ENCODE data around the gene KIF24.
"Not testable (repeated sequence)": the region's sequence is repeated elsewhere in the genome, so short reads cannot be mapped to it uniquely, and the experiment has no call there.

Gene KIF24

GRCh38 chr9:34366365-34366764 is 37.3 kb upstream of the KIF24 start:
- no peak for DNase-seq (ENCODE audit: low read depth in 3 of 3)

GRCh38 chr9:34365282-34365681 is 36.2 kb upstream of the KIF24 start:
- no peak for DNase-seq (ENCODE audit: low read depth in 3 of 3)

- no peak for DNase-seq (ENCODE audit: low read depth in 3 of 3)
These were observed 34.7 kb upstream of the KIF24 start for GRCh38 chr9:34363619-34364351.

GRCh38 chr9:34362614-34363214 is 33.6 kb upstream of the KIF24 start:
- DNase-seq (ENCODE audit: low read depth in 3 of 3): no peak

- not testable (repeated sequence) for DNase-seq (ENCODE audit: low read depth in 3 of 3)
These were observed 23.9 kb upstream of the KIF24 start for GRCh38 chr9:34352957-34353356.

GRCh38 chr9:34352122-34352652 is 23.1 kb upstream of the KIF24 start:
- DNase-seq (ENCODE audit: low read depth in 3 of 3): not testable (repeated sequence)

GRCh38 chr9:34349324-34349723 is 20.3 kb upstream of the KIF24 start:
- DNase-seq (ENCODE audit: low read depth in 3 of 3): no peak

GRCh38 chr9:34347800-34348158 is 18.7 kb upstream of the KIF24 start:
- DNase-seq (ENCODE audit: low read depth in 3 of 3): no peak

- no peak for DNase-seq (ENCODE audit: low read depth in 3 of 3)
These were observed 18.1 kb upstream of the KIF24 start for GRCh38 chr9:34346873-34347799.

GRCh38 chr9:34343605-34344004 is 14.5 kb upstream of the KIF24 start:
- no peak for DNase-seq (ENCODE audit: low read depth in 3 of 3)

- no peak for DNase-seq (ENCODE audit: low read depth in 3 of 3)
These were observed 14.0 kb upstream of the KIF24 start for GRCh38 chr9:34343090-34343489.

- DNase-seq (ENCODE audit: low read depth in 3 of 3): no peak
These were observed 12.7 kb upstream of the KIF24 start for GRCh38 chr9:34341659-34342295.

GRCh38 chr9:34338665-34339385 is 9.8 kb upstream of the KIF24 start:
- DNase-seq (ENCODE audit: low read depth in 3 of 3): no peak

GRCh38 chr9:34338079-34338478 is 9.0 kb upstream of the KIF24 start:
- not testable (repeated sequence) for DNase-seq (ENCODE audit: low read depth in 3 of 3)

- DNase-seq (ENCODE audit: low read depth in 3 of 3): no peak
These were observed 8.3 kb upstream of the KIF24 start for GRCh38 chr9:34337403-34337802.

GRCh38 chr9:34335376-34335775 is 6.3 kb upstream of the KIF24 start:
- DNase-seq (ENCODE audit: low read depth in 3 of 3): no peak

- no peak for DNase-seq (ENCODE audit: low read depth in 3 of 3)
These were observed 5.8 kb upstream of the KIF24 start for GRCh38 chr9:34334916-34335315.

GRCh38 chr9:34334337-34334824 is 5.3 kb upstream of the KIF24 start:
- DNase-seq (ENCODE audit: low read depth in 3 of 3): no peak

GRCh38 chr9:34333836-34334235 is 4.8 kb upstream of the KIF24 start:
- no peak for DNase-seq (ENCODE audit: low read depth in 3 of 3)

GRCh38 chr9:34332076-34332964 is 3.3 kb upstream of the KIF24 start:
- DNase-seq (ENCODE audit: low read depth in 3 of 3): no peak

Data from stimulated activated CD4-positive, alpha-beta T cell treated with anti-CD3 and anti-CD28 coated beads, TNF-alpha, amount 100 ng/mL, for 48 hours (primary cell).